Ovary (tissue), 3 donors: ENCODE data around the gene JDP2.

ENCODE experiments used
- POLR2A ChIP-seq: fragments of 450-650 bp; IDR thresholded peaks from one replicate; pipeline ENCODE4 v1.6.1; 2017; ENCODE audit warnings: antibody characterized with exemption, mild to moderate bottlenecking, moderate library complexity
- TF ChIP-seq, protein P1 (sequence below), 3 donors: fragments of 450-650 bp in 2 of 3; fragments of 200-600 bp in 1 of 3; IDR thresholded peaks; one replicate each; pipeline versions ENCODE4 v1.5.1 to v1.8.0; 2016 to 2022; ENCODE audit warnings: antibody characterized with exemption in 3 of 3, mild to moderate bottlenecking in 1 of 3
- donor health status: DM: no; HTN: no; CAD: no.

DNA sequence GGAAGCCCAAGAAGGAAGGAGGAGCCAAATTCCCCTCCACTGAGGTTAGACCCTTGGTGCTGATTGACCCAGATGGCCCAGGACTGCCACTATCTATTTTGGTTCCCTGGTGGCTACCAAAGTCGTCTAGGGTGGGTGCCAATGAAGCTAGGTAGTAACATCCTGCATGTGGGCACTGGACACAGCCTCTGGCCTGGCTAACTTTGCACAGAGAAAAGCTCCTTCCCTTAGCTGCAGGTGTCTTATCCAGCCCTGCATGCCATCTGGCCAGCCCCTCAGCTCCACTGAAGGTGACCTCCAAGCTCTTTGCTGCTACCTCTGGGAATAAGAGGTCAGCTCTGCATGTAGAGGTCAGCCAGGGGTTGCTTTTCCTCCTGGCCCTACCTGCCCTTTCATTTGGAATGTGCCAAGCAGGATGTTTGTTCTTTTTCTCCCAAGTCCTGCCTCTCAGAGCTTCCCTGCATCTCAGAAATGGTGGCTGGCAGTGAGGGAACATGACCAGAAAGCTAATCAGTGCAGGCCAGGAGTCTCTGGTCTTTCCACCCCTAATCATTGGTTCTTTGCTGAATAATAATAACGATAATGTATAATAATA, 34.0 kb downstream of the JDP2 start:
- TF ChIP-seq, protein P1, sequence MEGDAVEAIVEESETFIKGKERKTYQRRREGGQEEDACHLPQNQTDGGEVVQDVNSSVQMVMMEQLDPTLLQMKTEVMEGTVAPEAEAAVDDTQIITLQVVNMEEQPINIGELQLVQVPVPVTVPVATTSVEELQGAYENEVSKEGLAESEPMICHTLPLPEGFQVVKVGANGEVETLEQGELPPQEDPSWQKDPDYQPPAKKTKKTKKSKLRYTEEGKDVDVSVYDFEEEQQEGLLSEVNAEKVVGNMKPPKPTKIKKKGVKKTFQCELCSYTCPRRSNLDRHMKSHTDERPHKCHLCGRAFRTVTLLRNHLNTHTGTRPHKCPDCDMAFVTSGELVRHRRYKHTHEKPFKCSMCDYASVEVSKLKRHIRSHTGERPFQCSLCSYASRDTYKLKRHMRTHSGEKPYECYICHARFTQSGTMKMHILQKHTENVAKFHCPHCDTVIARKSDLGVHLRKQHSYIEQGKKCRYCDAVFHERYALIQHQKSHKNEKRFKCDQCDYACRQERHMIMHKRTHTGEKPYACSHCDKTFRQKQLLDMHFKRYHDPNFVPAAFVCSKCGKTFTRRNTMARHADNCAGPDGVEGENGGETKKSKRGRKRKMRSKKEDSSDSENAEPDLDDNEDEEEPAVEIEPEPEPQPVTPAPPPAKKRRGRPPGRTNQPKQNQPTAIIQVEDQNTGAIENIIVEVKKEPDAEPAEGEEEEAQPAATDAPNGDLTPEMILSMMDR (IDR thresholded peaks at IDR 0.05): no peak
- no peak for TF ChIP-seq POLR2A
